H1 (cell line): ENCODE results near the gene FRMD3. TPM values are rescaled to one million over a fixed set of nuclear protein-coding genes. Genes with fewer than 3 reads are reported as not detected.

Source experiments
- CTBP2 ChIP-seq: IDR thresholded peaks from 2 replicates; pipeline ENCODE4 v1.7.0; 2011; ENCODE audit warnings: borderline replicate concordance, mild to moderate bottlenecking, moderate library complexity, mixed read lengths, low read length; ENCODE audit not compliant: insufficient read depth, insufficient read length
- RAD21 ChIP-seq, 2 experiments: IDR thresholded peaks in 1 of 2; conservative IDR thresholded peaks in 1 of 2; 2 replicates each; pipeline ENCODE4 v1.6.1; 2011; ENCODE audit warnings: low read depth in 2 of 2, low read length in 2 of 2, improper control_type of control experiment in 1 of 2, inconsistent platforms in 1 of 2, mild to moderate bottlenecking in 1 of 2, moderate library complexity in 1 of 2
- RFX5 ChIP-seq: IDR thresholded peaks from 2 replicates; pipeline ENCODE4 v1.6.1; 2011; ENCODE audit warnings: low read depth, low read length, improper control_type of control experiment, borderline replicate concordance
- SRF ChIP-seq: IDR thresholded peaks from 2 replicates; pipeline ENCODE4 v1.6.1; 2011; ENCODE audit warnings: mild to moderate bottlenecking, low read depth, low read length, moderate library complexity
- TBP ChIP-seq: IDR thresholded peaks from 2 replicates; pipeline ENCODE4 v1.6.1; 2011; ENCODE audit warnings: low read depth, low read length, improper control_type of control experiment
- polyA plus RNA-seq, 7 experiments: library from polyadenylated mRNA; depleted of rRNA in 3 of 7; stranded (reverse) in 5 of 7; unstranded in 2 of 7; fragments of >200 nt in 5 of 7; fragments of 200-250 nt in 2 of 7; gene quantifications; 1 replicate in 5 of 7; 2 replicates in 1 of 7; 4 replicates in 1 of 7; pipeline versions ENCODE4 v1.2.1 to v1.2.3, GENCODE V29; 2011 to 2013; ENCODE audit warnings: missing spikeins in 2 of 7, mixed read lengths in 2 of 7
- total RNA-seq: library from RNA; stranded (reverse); fragmentation: NEBNext Ultra II Directional; extraction: Animal tissue kit (Norgen Biotek cat#: 25700); gene quantifications from 2 replicates; pipeline ENCODE4 v1.2.1, GENCODE V29; 2021
- TF ChIP-seq, protein P1 (sequence below): IDR thresholded peaks from 2 replicates; pipeline ENCODE4 v1.6.1; 2012; ENCODE audit warnings: inconsistent platforms

FRMD3 gene
- total and polyA plus RNA-seq, 2 of the 8 experiments (the other 6 are each of a cell fraction or from before 2014, with no cell fraction given), result 0.15 to 1.4 TPM

DNA sequence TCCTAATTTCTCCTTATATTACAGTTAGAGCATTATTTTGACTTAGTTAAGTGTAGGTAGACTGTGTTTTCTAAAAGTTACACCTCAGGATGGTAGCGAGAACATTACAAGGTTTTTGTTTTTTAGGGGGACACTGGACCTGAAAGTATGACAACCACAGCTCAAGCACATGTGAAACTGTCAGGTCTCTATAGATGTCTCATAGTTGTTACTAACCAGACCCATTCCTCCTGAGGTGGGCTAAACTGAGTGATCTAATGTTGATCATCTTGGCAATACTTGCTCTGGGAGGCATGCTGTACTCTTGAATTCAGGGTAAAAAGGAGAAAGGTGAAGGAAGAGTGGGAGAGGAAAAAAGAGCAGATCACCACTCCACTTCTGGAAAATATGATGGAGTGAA lies 278.6 kb downstream of the FRMD3 start (continued):
- TF ChIP-seq CTBP2, result no peak
- TF ChIP-seq, protein P1, sequence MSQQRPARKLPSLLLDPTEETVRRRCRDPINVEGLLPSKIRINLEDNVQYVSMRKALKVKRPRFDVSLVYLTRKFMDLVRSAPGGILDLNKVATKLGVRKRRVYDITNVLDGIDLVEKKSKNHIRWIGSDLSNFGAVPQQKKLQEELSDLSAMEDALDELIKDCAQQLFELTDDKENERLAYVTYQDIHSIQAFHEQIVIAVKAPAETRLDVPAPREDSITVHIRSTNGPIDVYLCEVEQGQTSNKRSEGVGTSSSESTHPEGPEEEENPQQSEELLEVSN, result no peak
- no peak for TF ChIP-seq SRF
- no peak for TF ChIP-seq TBP
- TF ChIP-seq RFX5, result no peak
- no peak for TF ChIP-seq RAD21 (IDR thresholded peaks at IDR 0.05 in 1 of 2, conservative IDR thresholded peaks at IDR 0.05 in 1 of 2; ENCODE audit: low read depth in 2 of 2, low read length in 2 of 2)
